Measurements from ENCODE around the gene RTN1.

Gene RTN1

DNA sequence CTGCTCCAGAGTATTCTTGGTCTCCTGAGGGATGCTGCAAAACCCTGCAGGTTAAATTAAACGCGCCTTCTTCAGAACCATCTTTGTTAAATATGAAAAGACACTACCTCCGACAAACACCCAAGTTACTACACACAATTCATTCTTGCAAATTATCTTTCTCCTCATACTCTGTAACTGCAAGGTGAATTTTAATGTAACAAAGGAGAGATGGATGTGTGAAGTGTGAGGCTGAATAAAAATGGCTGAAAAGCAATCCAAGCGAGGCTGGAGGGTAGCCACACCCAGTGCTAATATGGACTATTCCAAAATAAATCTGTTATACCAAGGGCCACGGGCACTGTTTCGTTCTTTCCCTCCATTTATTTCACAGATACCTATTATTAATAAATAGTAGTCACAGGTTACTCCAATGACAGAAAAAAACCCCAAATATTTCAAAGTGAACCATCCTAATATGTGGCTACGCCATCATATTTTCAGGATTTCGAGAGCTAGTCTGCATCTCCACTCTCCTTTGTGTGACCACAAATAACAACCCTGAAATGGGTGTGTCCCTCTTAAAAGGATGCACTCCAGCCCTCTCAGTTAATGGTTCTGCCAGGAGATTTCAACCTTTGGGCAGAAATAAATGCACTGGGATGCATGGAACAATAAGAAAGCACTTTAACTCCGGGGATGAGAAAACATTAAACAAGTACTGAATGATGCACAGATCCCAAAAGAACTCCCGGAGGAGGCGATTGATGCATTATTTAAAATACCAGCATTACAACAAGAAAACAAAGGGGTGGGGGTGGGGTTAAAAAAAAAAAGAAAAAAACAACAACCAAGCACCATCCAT, 240.9 kb downstream of the RTN1 start:
- no peak for DNase-seq (ENCODE audit: low read depth)

DNA sequence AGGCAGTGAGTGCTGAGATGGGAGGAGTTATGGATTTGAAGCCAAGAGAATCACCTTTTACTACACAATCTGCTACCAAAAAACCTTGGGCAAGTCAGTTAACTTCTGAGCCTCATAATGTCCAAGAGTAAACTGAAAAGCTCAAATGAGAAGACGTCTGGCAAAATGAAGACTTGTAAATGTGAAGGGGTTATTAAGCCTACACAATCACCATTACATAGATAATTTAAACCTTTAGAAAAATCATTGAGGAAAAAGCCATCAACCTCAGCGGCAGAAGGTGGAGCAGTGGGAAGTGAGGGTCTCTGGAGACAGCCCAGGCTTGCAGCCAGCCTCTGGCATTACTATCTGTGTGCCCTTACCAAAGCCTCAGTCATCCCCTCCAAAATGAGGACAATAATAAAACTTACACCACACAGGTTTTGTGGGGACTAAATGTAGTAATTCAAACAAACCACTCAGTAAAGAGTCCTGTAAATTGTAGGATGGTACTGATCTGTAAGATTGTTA, 243.5 kb downstream of the RTN1 start:
- DNase-seq (ENCODE audit: low read depth), result no peak

GRCh38 chr14:59622631-59623030, 247.9 kb downstream of the RTN1 start:
- no peak for DNase-seq (ENCODE audit: low read depth)

- no peak for DNase-seq (ENCODE audit: low read depth)
Observed at GRCh38 chr14:59619061-59619460, 251.5 kb downstream of the RTN1 start.

GRCh38 chr14:59601056-59601455, 269.5 kb downstream of the RTN1 start:
- no peak for DNase-seq (ENCODE audit: low read depth)

- DNase-seq (ENCODE audit: low read depth), result no peak
Observed at GRCh38 chr14:59600211-59600945, 270.2 kb downstream of the RTN1 start.

GRCh38 chr14:59595071-59595470, 275.5 kb downstream of the RTN1 start:
- no peak for DNase-seq (ENCODE audit: low read depth)

- no peak for DNase-seq (ENCODE audit: low read depth)
Observed at GRCh38 chr14:59591641-59592370, 278.8 kb downstream of the RTN1 start.

- no peak for DNase-seq (ENCODE audit: low read depth)
Observed at GRCh38 chr14:59588101-59588500, 282.5 kb downstream of the RTN1 start.

GRCh38 chr14:59585891-59586554, 284.6 kb downstream of the RTN1 start:
- DNase-seq (ENCODE audit: low read depth), result no peak

DNA sequence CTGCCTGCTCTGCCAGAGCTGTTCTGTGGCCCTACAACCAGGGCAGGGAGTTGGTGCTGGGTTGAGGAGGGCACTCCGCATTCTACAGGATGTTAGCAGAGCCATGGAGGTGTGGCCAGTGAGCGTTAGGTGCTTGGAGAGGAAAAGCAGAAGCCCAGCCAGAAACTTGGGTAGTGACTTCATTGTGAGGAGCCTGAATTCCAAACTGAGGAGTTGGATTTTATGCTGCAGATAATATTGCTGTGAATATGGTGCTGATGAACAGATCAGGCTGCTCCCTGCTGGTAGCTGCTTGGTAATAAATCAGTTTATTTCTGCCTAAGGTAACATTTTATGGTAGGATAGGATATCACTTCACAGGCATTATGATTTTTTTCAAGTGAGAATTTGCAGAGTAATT, 286.8 kb downstream of the RTN1 start:
- DNase-seq (ENCODE audit: low read depth), result no peak

- no peak for DNase-seq (ENCODE audit: low read depth)
Observed at GRCh38 chr14:59582845-59583509, 287.6 kb downstream of the RTN1 start.

DNA sequence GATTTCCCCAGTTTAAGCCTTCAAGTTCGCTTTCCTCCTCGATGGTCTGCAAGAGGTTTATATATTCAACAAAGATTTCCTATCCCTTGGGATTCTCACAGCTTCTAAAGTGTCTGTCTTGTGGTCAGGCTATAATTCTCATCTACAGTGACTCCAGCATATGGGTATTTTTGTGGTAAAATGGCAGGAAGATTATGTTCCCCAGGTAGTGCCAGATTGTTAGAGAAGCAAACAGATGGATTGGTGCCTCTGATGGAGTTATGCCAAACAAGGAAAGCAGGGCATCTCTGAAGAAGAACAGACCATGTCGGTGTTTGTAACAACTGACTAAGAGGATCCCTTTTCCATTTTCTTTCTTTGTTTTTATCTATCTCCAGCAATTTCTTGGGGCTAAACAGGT, 288.4 kb downstream of the RTN1 start:
- no peak for DNase-seq (ENCODE audit: low read depth)

DNA sequence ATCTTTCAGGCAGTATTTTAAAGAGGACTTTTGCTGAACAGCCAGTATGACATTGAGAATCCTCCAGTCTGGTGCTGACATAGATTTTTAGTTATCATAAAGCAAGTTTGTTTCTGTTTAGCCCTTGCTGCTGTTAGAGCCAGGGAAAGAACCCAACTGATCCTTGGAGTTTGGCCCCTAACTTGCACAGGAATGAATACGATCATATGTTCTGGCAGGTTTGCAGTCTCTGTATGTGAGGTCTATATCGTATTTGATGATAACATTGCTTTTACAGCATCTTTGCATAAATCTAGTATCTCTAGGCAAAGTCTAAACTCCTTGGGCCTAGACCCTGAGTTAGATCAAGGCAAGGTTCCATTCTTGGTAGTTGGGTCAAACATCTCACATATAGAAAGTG, 289.7 kb downstream of the RTN1 start:
- no peak for DNase-seq (ENCODE audit: low read depth)

DNA sequence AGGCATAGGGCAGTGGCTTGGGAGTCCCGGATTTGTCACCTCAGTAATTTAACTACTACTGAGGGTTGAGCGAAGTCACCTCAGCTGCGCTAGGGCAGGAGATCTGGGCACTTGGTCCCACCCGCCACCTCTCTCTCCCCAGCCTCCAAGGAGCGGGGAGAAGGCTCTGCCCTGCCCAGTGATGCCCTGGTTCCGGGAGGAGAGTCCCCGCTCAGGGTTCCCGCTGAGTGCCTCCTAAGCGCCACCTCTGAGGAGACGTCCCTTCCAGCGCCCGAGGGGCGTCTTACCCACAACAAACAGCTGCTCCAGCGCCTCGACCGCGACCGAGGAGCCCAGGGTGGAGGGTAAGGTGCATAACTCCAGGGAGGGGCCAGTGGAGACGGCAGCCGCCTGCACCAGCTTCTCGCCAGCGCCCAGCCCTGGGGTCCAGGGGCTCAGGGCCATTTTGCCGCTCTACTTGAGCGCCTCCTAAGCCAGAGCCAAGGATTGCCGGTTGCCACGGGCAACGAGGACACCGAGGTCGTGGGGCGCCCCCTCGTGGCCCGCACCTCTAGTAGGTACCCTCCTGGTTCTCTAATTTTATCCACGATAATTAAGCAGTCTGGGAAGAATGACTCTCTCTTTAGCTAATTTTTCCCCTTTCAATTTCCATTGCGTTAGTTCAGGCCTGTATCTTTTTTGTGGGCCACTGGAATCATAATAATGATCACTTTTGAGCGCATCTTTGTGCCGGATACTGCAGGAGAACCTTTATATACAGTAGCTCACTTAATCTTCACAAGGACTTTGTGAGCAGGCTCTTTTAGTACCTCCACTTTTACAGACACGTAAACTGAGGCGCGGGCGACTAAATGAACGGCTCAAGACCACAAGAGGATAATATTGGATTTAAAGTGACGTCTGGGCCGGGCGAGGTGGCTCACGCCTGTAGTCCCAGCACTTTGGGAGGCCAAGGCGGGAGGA, 294.0 kb downstream of the RTN1 start, which contains the start of gene CCDC175:
Gene CCDC175, minus strand, starts transcription at position 481 of the 963 bp plus-strand sequence. Its CDS starts 37 bp downstream, at position 444.
- peak; percentile 54 for DNase-seq (ENCODE audit: low read depth)

- no peak for DNase-seq (ENCODE audit: low read depth)
Observed at GRCh38 chr14:59570122-59570521, 300.5 kb downstream of the RTN1 start.

DNA sequence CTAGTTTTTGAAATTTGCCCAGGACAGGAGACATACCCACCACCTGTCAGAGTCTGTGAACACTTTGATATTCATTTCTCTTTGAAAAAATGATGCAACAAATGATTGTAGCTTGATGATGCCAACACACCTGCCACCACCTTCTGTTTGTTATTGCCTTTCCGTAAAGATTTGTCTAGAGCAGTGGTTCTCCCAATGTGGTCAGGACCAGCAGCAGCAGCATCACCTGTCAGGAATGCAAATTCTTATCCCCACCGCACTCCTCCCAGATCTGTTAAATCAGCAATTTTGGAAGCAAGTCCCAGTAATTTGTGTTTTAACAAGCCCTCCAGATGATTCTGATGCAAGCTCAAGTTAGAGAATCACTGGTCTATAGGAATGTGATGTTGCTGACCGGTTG, 303.9 kb downstream of the RTN1 start:
- DNase-seq (ENCODE audit: low read depth), result no peak

- no peak for DNase-seq (ENCODE audit: low read depth)
Observed at GRCh38 chr14:59566296-59566695, 304.3 kb downstream of the RTN1 start.

GRCh38 chr14:59565087-59565486, 305.5 kb downstream of the RTN1 start:
- DNase-seq (ENCODE audit: low read depth), result no peak

DNA sequence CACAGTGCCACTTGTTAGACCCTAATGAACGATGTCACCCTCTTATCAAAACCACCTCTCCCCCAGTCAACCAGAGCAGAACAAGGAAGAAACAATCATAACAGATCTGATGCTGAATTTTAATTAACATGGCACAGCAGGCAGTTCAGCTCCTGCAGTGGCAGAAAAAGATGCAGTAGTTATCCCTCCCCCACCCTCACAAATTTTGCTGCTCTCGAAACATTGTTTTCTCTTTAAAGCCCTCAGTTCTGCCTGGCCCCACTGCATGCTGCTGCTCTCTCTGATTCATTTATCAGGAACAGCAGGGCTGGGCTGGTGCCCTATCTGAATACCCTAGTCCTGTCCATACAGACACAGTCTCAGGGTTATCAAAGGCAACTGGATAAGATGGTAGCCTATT, 306.2 kb downstream of the RTN1 start:
- DNase-seq (ENCODE audit: low read depth), result no peak
